HL-60/S4 treated with retinoic acid at 250 ng/mL for 4 days and 3 days (cell line): ENCODE results near the gene CEP250.

ENCODE experiments used
- in situ Hi-C: fragments of 300-500 bp; cut with MboI; formaldehyde crosslinking; loops from 2 replicates; pipeline ENCODE4 v1.7.0; 2022; ENCODE audit warnings: low sequenced_read_pairs

Gene CEP250

DNA sequence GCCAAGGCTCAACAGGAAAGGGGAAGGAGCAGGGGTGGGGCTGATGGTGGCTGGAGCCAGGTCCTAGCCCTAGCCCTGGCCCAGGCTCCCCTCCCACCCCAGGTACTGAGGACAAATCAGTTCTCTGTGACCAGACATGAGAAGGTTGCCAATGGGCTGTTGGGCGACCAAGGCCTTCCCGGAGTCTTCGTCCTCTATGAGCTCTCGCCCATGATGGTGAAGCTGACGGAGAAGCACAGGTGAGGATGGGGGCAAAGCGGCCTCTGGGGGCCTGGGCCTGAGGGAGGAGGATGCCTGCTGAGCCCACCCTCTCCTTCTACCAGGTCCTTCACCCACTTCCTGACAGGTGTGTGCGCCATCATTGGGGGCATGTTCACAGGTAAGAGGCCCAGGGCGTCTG is 101.5 kb downstream of the CEP250 start:
- in situ Hi-C loops: no loop called here

DNA sequence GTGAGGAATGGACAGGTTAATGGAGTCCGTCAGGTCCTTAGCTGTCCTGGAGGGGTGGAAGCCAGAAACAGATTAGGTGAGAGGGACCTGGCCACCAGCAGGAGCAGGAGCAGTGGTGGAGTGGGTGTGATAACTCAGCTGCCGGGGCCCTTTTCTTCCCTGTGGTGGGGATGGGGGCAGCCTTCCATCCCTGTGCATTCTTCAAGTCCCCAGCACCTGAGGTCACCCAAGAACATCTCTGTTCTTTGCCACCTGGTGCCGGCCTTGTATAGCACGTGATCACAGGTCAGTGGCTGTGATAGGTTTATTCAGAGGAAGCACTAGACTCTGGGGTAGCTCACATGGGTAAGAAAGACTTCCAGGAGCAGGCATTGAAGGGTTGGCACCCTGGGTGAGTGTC is 103.1 kb downstream of the CEP250 start:
- in situ Hi-C loops: no loop called here

DNA sequence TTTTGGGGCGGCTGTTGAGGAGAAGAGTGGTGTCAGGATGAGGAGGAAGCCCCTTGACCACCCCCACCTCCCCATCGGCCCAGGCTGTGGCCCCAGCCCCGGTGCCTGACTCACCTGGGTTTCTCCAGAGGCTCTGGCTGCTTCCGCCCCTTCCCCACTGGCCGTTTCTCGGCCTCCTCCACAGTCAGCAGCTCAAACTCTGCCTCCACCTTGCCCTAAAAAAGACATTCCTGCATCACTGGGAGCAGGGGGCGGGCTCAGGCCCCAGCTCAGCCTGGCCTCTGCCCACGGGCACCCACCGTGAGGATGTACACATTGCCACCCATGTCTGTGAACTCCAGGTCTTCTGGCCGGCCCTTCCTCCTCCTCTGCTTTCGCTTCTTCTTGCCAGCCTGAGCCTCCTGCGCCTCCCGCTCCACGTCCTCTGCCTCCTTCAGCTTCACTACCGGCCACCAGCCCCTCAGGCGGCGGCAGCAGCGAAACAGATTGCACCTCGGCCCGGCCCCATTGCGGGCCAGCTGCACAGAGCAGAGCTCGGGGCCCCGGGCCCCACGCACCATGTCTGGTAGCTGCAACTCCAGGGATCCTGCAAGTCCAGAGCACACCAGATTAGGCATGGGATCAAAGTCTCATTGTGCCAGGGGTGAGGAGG is 103.8 kb downstream of the CEP250 start:
- in situ Hi-C loops: no loop called here

DNA sequence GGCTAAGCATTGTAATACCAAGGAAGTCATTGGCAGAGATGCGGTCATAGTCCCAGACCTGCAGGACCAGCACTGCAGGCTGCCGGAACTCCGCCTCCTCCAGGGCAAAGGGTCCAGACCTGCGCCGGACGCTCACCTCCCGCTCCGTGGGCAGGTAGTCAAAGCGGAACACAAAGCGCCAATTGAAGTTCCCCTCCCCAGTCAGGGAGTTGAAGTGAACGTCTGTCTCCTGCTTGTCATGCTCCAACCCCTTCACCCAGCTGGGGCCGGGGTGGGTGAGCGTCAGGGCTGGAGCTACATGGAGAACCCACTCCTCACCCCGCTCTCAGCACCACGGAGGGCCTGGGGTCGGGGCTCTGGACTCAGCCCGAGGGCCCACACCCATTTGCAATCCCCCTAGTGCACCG is 104.7 kb downstream of the CEP250 start:
- in situ Hi-C loops: no loop called here

DNA sequence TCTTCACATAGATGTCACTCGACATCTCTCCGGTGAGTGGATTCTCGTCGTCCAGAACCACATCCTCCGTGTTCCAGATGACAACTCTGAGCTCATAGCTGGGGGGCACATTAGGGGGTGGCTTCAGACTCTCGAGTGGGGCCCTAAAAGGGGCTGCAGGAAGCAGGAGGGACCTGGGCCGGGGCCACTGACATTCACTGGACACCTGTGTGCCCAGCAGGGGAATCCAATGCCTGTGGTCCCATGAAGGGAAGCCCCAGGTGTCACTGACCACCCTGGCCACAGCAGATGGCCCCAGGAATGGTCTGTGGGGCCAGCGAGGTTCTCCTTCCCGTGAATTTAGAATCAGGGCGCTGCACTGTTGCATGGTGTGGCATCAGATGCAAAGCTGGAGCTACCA is 105.1 kb downstream of the CEP250 start:
- in situ Hi-C loops: no loop called here

DNA sequence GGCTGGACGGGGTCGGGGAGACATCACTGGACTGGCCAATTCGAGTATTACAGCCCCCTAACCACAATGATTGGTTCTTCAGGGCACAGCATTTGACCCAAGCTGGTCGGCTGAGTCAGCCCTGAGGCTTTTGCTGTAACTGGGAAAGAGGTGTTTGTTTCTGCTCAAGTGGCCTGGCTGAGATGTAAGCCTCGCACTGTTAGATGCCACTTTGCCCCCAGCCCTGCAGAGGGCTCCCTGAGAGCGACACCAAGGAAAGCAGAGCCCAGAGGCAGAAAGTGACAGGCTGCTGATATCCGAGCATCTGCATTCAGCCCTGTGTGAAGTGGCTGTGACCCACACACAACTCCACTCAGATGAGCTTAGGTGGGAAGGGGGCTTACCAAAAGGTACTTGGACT is 105.9 kb downstream of the CEP250 start:
- in situ Hi-C loops: no loop called here

DNA sequence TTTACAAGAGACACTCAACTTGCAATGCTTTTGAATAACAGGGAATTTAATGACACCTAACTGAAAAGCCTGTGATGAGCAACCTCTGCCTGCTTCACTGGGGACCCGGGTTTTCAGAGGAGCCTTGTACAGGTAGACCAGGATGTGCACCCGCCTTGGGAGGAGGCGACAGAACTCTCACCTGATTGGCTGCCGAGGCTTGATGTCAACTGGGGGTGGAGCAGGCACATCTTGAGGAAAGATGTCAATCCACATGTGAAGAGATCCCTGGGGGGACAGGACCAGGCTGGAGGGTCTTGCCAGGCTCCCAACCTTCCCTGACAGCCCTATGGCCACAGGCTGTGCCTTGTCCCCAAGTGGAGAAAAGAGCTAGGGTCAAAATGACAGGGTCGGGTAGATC is 106.3 kb downstream of the CEP250 start:
- in situ Hi-C loops: no loop called here

DNA sequence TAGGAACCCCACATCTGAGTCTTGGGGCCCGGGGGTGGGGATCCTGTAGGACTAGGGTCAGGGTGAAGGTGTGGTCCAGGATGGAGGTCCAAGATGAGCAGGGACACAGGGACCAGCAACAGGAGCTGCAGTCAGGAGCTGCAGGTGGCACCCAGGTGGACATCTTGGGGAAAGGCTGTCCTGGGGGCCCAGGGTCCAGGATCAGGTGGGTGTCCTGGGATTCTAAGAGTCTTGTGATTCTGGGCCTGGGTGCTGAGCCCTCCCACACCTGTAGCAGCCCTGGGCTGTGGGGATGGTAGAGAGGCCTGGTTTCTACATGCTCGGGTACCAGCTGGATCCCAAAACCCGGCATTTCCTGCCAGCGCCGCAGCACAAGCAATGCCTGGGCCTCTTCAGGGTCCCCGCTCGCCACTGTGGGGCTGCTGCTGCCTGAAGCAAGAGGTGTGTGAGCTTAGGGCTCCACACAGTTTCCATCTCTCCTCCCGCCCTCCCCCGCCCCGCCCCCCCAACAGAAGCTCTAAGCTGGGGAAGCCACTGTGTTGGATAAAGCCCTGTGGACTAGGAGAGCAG is 107.2 kb downstream of the CEP250 start:
- in situ Hi-C loops: no loop called here

DNA sequence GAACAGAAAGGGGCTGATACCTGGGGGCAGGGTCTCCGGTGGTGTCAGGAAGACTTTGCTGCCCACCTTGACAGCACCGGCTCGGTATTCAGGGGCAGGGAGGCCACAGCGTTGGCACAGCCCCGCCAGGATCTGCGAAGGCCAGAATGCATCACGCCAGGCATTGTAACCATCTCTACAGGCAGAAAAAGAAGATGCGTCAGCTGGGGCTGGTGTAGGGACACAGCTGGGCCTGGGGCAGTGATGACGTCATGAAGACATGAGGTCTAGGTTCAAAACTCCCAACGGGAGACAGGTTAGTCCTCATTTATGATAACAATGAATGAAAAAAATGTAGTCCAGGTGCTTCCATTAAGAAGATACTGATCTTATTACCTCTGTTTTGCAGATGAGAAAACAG is 108.4 kb downstream of the CEP250 start:
- in situ Hi-C loops: no loop called here

DNA sequence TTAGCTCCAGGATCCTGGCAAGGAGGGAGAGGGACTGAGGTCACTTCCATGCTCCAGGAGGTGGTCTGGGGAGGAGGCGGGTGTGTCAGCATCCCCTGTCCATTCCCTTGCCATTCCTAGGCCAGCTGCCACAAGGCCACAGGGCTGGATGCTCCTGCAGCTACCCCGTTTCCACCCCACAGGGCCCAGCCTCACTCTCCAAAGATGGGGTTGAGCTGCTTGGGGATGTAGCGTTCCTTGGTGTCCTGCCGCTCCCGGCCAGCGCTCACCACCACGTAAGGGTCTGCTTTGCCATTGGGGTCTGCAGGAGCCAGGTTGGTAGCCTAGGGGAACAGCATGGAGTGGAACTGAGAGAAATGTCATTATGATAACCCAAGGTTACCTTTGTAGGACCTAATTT is 109.5 kb downstream of the CEP250 start:
- in situ Hi-C loops: no loop called here

DNA sequence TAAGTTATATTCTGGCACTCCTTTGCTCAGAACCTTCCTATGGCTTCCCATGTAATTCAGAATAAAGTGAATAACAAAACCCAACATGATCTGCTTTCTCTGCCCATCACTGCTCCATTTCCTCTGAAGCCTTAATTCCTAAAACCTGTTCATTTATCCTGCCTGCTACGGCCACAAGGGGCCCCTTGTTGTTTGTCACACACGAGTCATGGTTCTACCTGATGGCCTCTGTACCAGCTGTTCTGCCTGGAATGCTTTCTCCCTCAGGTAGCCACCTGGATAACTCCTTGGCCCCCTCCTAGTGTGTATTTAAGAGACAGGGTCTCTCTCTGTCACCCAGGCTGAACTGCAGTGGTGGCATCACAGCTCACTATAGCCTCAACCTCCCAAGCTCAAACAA is 113.2 kb downstream of the CEP250 start:
- in situ Hi-C loops: no loop called here
